ENCODE data around the gene HUNK.

Gene HUNK

GRCh38 chr21:31872452-31873274 lies at the start of gene HUNK:
Gene HUNK, plus strand, starts transcription at chr21:31873020. Its CDS starts 655 bp downstream, at chr21:31873675.
- TF ChIP-seq TEAD4 (IDR thresholded peaks at IDR 0.05) = no peak
- no peak for TF ChIP-seq TAF1 (IDR thresholded peaks at IDR 0.05; ENCODE audit: low read depth)
- TF ChIP-seq EP300 (IDR thresholded peaks at IDR 0.05; ENCODE audit: borderline replicate concordance) = 0 out of 2 replicates have a peak, but pooled peaks have one; percentile 14
- no peak for TF ChIP-seq USF1 (IDR thresholded peaks at IDR 0.05)
- TF ChIP-seq REST (IDR thresholded peaks at IDR 0.05; ENCODE audit: low read depth) = no peak
- peak; percentile 9; the same call in 1 of the 2 replicates for TF ChIP-seq RAD21 (IDR thresholded peaks at IDR 0.05; ENCODE audit: low read depth)
- TF ChIP-seq MAX (IDR thresholded peaks at IDR 0.05) = no peak
- no peak for TF ChIP-seq ZBTB7A (IDR thresholded peaks at IDR 0.05; ENCODE audit: low read depth)
- TF ChIP-seq NFIC (IDR thresholded peaks at IDR 0.05) = no peak
- TF ChIP-seq EGR1 (IDR thresholded peaks at IDR 0.05) = no peak

- no peak for TF ChIP-seq CREB1 (IDR thresholded peaks at IDR 0.05; ENCODE audit: low read depth)
Measured at GRCh38 chr21:31829736-31830472, 42.9 kb upstream of the HUNK start.

- no peak for TF ChIP-seq TAF1 (IDR thresholded peaks at IDR 0.05; ENCODE audit: low read depth)
- TF ChIP-seq NFIC (IDR thresholded peaks at IDR 0.05) = no peak
- TF ChIP-seq EGR1 (IDR thresholded peaks at IDR 0.05) = no peak
- TF ChIP-seq TEAD4 (IDR thresholded peaks at IDR 0.05) = no peak
- TF ChIP-seq RAD21 (IDR thresholded peaks at IDR 0.05; ENCODE audit: low read depth) = no peak
- TF ChIP-seq MAX (IDR thresholded peaks at IDR 0.05) = no peak
- TF ChIP-seq YY1 (IDR thresholded peaks at IDR 0.05; ENCODE audit: low read depth) = no peak
- TF ChIP-seq CREB1 (IDR thresholded peaks at IDR 0.05; ENCODE audit: low read depth) = no peak
- TF ChIP-seq REST (IDR thresholded peaks at IDR 0.05; ENCODE audit: low read depth) = no peak
- TF ChIP-seq CEBPB (IDR thresholded peaks at IDR 0.05) = no peak
- TF ChIP-seq ZBTB7A (IDR thresholded peaks at IDR 0.05; ENCODE audit: low read depth) = no peak
- TF ChIP-seq EP300 (IDR thresholded peaks at IDR 0.05; ENCODE audit: borderline replicate concordance) = no peak
- no peak for TF ChIP-seq FOXM1 (IDR thresholded peaks at IDR 0.05; ENCODE audit: borderline replicate concordance, low read depth)
Measured at GRCh38 chr21:31830701-31831100, 42.1 kb upstream of the HUNK start.

GRCh38 chr21:31837041-31837440 lies 35.8 kb upstream of the HUNK start:
- no peak for TF ChIP-seq TCF12 (IDR thresholded peaks at IDR 0.05; ENCODE audit: low read depth)
- TF ChIP-seq TAF1 (IDR thresholded peaks at IDR 0.05; ENCODE audit: low read depth) = no peak
- TF ChIP-seq ZBTB7A (IDR thresholded peaks at IDR 0.05; ENCODE audit: low read depth) = no peak
- TF ChIP-seq RAD21 (IDR thresholded peaks at IDR 0.05; ENCODE audit: low read depth) = no peak
- TF ChIP-seq FOXM1 (IDR thresholded peaks at IDR 0.05; ENCODE audit: borderline replicate concordance, low read depth) = no peak
- no peak for TF ChIP-seq EGR1 (IDR thresholded peaks at IDR 0.05)
- no peak for TF ChIP-seq REST (IDR thresholded peaks at IDR 0.05; ENCODE audit: low read depth)
- TF ChIP-seq NFIC (IDR thresholded peaks at IDR 0.05) = no peak
- no peak for TF ChIP-seq MAX (IDR thresholded peaks at IDR 0.05)
